ENCODE results near the gene AFF3.

The AFF3 gene

DNA sequence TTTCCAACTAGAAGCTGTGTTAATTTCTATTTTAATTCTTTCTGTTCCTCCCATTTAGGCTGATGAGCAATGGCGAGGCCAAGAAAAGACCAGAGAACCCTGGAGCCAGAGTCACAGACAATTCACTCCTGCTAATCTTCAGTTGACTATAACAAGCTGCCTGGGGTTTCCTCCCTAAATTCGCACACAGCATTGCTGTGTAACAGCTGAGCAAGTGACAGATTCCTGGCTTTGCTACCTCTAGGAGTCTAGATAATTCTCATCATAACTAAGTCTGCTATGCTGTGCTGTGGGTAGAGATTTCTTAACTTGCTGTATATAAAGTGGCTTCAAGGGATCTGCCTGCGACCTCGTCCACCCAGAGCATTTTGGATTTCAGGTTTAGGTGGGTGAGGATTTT, 521.3 kb downstream of the AFF3 start:
- DNase-seq: no peak

DNA sequence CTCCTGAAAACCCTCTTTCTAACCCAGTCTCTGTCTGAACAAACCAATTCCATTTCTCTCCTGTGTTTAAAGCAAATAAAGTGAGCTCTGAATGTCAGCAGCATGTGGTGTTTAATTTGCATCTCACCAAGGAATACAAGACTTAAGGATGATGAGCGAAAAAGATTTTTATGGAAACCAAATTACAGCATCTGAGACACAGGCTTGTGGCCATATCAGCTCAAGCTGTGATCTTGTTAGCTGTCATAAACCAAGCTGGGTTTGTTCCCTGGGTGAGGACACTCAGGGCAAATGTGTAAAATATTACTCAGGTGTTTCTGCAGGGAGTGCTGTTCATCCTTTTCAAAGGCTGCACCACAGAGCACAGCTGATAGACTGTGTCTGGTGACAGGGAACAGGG, 523.2 kb downstream of the AFF3 start:
- DNase-seq: no peak

DNA sequence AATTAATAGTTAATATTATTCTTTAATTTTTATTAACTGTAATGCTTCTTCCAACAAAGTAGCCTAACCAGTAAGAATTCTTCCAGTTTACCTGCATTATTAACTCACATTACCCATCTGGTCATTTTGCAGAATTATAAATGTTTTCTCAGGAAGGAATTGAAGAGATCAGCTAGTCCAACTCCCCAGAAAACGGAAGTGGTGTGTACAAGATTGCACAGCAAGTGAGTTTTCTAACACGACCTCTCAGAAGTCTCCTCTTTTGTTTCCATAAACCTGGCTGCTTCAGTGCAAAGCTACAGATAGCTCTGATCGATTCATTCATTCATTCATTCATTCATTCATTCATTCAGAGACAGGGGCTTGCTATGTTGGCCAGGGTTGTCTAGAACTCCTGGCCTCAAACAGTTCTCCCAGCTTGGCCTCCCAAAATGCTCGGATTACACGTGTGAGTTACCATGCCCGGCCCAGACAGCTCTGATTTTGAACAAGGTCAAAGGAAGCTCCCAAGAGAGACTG, 523.8 kb downstream of the AFF3 start:
- no peak for DNase-seq

DNA sequence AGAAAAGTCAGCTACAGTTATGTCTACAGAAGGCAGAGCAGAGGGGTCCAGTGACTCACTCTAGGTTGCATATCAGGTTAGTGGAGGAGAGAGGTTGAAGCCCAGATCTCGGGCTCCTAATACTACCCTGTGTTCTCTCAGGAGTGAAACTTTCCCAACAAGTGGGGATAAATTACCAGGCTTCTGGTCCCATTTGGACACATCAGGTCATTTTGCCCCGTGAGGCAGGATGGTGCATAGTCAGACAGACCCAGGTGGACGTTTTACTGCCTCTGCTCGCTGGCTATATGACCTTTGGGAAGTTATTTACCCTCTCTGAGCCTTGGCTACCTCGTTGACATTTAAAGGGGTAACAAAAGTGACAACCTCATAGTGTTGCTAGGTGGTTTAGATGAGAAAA, 524.6 kb downstream of the AFF3 start:
- no peak for DNase-seq

DNA sequence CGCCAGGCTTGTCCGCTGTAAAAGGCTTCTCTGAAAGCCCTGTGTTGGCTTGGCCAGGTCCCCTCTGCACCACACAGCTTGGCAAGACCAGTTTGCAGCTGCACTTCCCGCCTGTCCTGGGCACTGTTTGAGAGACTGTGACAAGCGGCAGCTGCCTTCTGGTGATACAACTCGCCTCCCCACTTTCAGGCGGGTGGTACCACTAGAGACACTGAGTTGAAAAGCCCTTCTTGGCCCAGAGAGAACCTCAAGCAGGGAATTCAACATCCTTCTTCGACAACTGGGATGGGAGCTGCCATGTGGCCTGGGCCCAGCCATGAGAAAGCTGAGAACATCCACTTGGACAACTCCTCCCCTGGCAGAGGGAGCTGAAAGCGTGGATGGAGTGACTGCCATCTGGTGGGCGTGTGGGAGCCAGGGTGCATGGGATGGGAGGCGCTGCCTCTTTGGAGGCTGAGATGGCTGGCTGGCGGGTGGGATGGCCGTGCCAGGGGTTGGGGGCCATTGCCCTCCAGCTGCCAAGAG, 527.1 kb downstream of the AFF3 start:
- no peak for DNase-seq

DNA sequence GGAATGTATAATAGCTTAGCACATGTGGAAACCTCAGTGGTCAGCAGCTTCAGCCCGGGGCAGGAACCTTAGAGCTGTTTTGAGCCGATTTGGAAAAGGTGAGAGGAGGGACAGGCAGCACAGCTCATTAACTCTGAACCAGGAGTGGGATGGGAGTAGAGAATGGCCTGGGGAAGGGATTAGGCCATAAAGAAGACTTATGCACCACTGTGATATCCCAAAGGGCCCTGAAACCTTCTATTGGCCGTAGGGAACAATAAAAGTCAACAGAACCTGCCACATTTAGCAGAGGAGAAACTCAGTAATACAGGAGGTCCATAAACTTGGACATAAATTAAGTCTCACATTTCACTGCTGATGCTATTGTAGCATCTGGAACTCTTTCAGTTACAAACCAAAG, 528.4 kb downstream of the AFF3 start:
- DNase-seq: no peak

- no peak for DNase-seq
Observed at GRCh38 chr2:99611786-99612185, 530.6 kb downstream of the AFF3 start.

DNA sequence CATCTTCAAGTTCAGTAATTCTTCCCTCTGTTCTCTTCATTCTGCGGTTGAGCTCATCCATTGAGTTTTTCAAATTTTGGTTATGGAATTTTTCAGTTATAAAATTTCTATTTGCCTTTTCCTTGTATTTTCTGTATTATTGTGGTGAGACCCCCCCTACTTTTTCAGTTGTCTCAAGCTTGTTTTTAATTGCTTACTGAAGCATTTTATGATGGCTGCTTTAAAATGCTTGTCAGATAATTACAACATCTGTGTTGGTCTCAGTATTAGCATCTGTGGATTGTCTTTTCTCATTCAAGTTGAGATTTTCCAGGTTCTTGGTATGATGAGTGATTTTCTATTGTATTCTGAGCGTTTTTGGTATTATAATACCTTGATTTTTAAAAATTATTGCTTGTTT, 531.4 kb downstream of the AFF3 start:
- DNase-seq: no peak

DNA sequence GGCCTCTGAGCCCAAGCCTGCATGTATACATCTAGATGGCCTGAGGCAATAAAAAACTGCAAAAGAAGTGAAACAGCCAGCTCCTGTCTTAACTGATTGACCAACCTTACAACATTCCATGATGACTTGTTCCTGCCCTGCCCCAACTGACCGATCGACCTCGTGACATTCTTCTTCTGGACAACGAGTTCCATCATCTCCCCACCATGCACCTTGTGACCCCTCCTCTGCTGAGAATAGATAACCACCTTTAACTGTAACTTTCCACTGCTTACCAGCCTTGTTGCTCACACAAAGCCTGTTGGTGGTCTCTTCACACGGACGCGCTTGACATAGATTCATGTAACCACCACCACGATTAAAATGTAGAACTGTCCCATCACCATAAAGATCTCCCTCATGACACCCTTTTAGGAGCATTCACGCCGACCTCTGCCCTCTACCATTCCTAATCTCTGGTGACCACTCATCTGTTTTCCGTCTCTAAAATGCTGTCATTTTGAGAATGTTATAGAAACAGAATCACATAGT, 532.5 kb downstream of the AFF3 start:
- DNase-seq: no peak

DNA sequence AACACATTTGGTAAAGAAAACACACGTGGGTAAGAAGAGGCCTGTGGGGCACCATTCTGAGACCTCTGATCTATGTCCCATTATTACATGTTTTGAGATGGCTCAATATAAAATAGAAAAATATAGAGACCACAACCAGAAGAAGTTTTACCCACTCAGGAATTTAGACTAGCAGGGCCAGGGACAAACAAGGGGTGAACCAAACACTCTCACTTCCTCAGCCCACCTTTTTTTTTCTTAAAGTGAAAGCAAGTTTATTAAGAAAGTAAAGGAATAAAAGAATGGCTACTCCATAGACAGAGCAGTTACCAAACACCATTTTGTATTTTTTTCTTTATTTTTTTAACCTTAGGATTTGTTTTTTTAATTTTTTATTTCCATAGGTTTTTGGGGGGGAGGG, 533.5 kb downstream of the AFF3 start:
- no peak for DNase-seq

DNA sequence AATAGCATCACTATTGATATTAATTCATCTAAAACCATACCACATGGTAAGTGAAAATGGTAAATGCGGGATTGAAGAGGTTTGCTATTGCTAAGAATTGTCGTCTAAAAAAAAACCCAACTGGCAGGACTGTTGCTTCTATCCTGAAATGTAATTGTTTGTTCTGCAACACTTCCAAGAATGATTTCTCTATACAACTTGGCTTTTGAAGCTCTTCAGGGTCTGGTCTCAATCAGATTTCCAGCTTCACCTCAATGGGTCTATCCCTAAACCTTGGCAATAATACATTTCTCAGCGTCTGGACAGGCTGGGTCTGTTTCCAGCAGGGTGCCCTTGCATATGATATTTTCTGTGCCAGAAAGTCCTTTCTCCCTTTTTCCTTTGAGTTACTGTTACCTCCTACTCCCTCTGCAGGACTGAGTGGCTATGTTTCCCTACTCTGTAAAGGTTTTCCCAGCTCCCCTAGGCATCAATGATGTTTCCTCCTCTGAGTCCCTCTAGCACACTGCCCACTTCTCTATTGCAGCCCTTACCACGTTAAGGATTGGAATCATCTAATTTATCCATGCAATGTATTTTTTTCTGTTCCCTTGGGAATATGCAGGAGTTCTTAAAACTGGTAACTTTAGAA, 534.4 kb downstream of the AFF3 start:
- no peak for DNase-seq

DNA sequence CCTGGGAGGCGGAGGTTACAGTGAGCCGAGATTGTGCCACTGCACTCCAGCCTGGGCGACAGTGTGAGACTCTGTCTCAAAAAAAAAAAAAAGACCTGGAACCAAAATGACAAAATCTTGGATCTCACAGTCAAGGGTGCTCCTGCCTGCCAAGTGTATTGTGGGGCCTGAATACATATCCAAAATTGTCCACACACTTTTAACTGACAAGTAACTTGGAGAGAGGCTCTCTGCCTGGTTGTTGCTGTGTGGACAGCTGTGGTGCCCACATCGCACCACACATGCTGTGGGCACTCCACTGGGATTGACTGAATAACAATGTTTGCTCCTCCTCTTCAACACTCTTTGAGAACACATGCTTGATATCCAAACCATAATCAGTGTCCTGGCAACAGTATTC, 534.9 kb downstream of the AFF3 start:
- DNase-seq: no peak

DNA sequence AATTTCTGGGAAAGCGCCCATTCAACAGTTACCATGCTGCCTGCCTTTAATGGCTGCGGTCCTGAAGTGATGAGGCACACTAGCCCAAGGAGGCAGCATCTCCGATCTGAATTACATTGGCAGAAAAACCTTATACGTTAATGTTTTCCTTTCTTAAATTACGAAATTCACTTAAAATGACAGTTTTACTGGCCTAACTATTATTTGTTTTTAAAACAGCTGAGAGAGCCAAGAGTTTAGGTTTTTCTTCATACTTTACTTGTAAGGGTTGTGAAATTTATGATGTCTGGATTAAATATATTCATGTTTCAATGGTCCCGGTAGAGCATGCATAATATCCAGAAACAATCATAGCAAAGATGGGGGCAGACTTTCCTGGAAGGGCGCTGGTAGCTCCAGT, 537.4 kb downstream of the AFF3 start:
- no peak for DNase-seq

DNA sequence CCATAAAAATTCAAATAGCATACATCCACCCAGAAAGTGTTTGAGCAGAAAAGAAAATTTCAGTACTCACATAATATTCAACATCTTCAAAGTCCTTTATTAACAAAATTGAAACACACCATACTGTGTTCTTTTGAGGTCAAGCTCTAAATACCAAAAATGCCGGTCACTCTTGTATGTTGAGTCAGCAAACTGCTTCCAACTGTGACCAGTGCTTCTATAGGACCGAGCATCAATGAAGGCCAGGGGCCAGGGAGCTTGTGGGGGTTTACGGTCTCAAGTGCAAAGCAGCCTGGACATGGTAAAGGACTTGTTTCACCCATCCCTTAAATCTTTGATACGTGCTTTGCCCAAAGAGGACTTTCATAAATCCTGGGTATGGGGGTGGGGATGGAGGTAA, 539.9 kb downstream of the AFF3 start:
- DNase-seq: no peak

DNA sequence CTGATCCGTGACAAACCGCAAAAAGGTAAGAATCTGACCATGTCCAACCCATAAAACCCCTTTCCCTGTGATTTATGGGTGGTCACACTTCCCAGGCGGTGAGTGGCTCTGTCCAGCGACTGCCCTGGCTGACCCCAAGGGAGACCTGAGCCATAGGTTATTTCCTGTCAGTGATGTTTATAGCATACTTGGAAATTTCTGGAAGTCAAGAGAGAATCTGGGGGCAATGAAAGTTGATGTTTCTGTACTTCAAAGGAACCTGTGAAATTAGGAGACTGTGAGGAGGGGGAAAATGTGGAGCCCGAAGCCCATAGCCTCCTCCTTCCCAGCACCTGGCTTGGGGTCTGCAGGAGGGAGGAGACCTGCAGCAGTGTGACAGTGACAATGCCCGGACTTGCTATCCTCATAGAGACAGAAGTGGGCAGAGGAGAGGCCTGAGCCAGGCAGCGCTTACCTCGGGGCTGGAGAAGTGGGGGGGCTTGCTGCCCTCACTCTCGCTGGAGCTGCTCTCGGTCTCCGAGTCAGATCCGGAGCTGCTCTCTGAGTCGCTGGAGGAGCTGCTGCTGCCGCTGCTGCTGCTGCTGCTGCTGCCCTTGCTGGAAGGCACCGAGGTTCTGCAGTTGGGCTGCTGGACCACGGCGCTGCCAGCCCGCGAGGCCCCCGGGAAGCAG, 541.3 kb downstream of the AFF3 start:
- no peak for DNase-seq

GRCh38 chr2:99598441-99598840, 543.9 kb downstream of the AFF3 start:
- DNase-seq: no peak

- no peak for DNase-seq
Observed at GRCh38 chr2:99597616-99598015, 544.8 kb downstream of the AFF3 start.

DNA sequence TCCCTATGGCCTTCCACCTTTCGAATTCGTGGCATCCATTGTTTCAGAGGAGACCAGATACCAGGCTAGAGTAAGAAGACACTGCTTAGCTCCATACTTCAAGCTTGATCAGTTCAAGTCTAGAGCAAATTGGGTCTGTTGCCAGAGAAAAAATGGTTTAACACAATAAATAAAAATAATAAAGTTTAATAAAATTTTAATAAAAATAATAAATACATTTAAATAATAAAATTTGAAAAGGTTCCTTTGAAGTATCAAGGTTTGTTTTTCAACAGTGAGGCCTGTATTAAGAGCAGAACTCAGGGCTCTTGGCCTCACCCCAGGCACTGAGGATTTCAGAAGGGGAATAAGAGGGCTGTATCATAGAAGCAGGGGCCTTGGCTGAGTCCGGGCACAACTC, 547.0 kb downstream of the AFF3 start:
- DNase-seq: no peak

DNA sequence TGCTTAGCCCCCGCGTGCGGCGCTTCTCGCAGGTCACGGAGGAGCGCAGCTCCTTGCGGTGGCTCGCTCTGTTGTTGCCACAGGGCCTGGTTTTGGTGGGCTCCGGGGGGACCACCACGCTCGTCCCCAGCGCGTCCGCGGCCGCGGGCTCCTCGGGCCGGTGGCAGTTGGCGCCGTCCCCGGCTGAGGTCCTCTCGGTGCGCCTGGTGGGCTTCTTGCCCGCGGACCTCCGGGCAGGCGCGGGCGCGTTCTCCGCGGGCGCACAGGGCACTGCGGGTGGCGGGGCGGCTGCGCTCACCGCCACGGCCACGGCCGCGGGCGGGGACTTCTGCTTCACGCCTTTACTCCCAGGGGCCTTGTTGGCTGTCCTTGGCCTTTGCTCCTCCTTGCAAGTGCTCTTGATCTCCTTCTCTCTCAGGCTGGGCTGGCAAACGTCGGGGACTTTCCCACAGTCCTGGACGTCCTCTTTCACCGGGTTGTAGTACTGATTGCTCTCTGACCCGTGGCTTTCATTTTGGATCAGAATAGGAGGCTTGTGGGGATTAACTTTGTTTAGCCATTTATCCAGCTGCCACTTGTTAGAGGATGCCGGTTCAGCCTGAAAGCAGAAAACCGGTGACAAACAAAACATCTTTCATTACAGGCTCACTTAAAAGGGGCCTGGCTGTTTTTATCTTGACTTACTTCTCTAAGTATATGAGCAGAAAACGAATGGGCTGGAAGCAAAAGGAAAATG, 548.5 kb downstream of the AFF3 start:
- no peak for DNase-seq

- DNase-seq: no peak
Observed at GRCh38 chr2:99576775-99577174, 565.6 kb downstream of the AFF3 start.

DNA sequence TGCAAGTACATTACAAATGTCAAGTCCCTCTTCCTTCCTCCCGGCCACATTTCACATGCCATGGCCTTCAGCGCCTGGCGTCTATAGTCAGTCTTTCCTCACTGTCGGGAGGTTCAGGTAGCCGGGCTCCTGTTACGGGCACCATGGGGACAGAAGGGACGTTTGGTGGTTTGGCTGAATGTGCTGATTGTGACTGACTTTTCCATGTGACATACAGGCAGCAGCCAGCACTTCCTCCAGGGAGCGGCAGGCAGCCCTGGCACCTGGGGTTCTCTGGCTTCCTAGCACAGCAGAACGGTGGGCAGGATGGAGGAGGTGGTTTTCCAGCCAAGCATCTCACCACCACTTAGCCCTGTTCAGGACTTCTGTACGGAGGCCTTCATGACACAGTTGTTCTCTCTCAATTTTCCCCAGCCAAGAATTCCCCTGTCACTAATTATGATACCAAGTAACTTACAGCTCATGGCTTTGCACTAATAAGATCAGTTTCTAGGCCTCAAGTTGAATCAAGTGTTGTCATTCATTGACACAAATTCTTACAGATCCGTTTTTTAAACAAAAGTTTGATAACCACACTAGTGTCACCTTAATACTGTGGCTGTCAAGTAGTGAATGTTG, 568.6 kb downstream of the AFF3 start:
- no peak for DNase-seq

GRCh38 chr2:99572373-99573164, 569.8 kb downstream of the AFF3 start:
- DNase-seq: no peak
